Inflammatory macrophage (primary cell): ENCODE data around the gene EXOSC1.
A peak's percentile ranks its signal among the peaks of the same experiment; 100 is the strongest.

Source experiments
- DNase-seq, 2 donors: peaks; one replicate each; pipeline ENCODE4 v3.0.0-alpha.2; 2020 to 2022

The EXOSC1 gene

DNA sequence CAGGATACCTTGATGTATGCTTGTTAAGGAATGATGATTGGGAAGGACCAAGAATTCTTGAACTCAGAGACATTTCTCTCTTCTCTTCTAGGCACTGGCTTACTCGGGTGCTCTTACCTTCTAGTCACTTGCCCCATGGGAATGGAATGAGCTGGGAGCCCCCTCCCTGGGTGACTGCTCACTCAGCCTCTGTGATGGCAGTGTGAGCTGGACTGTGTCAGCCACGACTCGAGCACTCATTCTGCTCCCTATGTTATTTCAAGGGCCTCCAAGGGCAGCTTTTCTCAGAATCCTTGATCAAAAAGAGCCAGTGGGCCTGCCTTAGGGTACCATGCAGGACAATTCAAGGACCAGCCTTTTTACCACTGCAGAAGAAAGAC lies 10.9 kb upstream of the EXOSC1 start:
- DNase-seq: no peak

DNA sequence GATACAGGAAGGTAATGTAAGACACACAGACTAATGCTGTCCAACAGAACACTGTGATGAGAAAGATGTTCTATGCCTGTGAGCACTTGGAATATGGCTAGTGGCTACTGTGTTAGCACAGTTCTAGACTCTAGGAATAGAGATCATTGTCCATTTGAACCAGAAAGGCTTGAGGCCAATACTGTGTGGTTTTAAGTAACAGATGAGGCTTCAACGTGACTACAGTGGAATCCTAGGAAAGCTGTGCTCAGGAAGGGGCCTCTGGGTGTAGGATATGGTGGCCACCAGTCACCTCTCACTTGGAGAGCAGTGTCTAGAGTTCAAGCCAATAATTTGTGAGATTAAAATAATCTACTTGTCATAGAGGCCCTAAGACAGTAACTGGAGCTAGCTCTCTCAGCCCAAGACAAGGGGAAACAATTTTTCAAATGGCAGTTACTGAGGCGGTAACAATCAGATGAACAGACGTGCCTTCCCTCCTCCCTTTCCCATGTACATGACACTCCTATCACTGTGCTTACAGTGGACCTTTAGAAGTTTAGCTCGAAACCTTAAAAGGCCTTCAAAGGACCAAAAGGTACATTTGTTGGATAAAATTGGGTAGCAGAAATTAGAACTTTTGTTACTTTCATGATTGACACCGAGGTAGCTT lies 10.4 kb upstream of the EXOSC1 start:
- DNase-seq: no peak

DNA sequence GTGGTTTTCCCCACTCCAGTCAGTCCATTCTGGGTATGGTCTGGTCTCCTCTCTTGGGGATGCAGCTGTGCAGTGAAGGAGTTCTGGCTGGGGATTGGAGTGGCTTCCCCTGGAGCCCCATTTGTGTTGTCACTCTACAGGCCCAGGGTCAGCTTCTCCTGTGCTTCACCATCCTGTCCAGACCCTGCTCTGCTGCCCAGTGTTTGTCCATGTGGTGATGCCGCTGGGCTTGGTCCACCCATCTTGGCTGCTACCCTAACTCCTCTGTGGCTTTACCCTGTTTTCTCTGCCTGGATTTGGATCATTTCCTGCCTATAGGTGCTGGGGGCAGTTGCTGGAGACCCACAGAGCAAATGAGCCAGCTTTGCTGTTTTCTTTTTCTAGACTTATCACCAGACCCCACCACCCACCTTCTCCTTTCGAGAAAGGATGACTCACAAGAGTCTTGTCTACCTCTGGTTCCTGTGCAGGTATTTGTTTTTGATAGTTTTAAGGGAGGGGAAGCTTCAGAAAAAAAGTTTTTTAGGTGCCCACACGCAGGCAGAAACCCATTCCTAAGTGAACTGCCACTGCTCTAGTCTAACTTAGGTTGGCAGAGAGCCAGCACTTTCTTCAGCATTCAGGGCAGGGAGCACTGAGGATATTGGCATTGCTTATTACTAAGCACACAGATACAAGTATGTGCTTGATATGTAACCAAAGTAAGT lies 8.7 kb upstream of the EXOSC1 start:
- DNase-seq: no peak

DNA sequence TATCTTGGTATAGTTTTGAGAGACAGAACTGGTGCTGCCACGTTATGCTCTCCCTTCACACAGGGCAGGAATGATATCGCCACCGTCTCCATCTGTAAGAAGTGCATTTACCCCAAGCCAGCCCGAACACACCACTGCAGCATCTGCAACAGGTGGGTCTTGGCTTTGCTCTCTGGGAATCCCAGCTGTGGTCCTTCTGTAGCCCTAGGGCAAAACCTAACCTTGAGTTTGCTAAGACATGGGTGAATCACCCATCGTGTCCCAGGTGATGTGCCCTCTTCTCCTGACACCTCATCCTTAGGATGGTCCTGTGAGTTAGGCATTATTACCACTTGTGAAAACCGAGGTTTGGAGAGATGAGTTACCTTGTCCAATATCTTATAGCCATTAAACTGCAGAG lies 6.5 kb upstream of the EXOSC1 start:
- no peak for DNase-seq

DNA sequence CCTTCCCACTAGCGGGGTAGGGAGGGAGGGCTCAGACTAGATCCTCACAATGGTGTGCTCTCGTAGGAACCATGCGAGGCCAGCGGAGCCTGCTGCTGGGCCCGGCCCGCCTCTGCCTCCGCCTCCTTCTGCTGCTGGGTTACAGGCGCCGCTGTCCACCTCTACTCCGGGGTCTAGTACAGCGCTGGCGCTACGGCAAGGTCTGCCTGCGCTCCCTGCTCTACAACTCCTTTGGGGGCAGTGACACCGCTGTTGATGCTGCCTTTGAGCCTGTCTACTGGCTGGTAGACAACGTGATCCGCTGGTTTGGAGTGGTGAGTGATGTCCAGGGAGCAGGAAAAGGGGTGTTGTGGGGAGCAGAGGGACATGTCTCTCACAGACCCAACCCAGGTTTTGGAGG lies 5.8 kb upstream of the EXOSC1 start:
- DNase-seq: no peak

DNA sequence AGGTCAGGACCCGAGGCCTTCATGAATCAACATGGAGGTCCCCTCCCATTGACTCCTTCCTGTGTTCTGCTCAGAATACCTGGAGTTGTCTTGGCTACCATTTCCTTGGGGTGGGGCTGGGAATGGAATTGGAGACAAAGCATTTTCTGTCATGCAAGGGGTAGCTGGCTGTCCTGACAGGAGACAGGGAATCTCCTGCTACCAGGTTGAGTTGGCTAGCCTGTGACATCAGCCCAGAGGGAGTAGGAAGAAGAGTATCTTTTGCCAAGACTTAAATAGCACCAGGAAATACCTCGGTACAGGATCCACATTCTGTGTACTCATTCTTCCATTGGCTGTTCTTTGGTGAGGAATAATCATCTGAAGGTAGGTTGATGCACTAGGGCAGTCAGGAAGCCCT lies 5.0 kb upstream of the EXOSC1 start:
- DNase-seq: no peak

DNA sequence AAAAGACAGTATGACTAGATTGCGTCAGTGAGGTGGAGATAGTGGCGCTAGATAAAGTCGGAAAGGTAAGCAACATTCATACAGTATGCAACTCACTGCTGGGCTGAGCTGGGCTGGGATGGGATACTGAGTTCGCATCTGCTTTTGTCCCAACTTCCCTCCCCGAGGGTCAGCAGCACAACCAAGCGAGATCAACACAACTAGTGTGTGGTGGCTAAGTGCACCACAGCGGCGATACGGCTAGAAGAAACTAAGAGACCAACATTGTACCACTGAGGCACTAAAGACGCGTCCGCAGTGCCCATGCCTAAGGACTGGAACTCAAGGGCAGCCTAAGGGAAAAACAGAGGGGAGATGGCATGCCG lies 467 bp downstream of the EXOSC1 start:
- no peak for DNase-seq

DNA sequence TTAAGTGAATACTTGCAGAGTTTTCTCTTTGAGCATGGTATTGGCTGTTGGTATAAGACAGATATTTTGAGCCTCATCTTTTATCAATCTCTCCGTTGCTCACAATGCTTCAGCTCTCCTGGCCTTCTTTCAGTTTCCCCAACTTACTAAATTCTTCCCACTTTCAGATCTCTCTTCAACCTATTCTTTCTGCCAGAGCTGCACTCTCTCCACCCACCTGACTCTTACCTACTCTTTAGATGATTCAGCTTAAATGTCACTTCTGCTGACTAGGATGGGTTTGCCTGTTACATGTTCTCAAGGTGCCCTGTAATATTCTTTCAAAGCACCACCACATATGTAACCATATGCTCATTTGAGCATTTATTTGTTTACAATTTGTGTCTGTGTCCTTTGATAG lies 1.6 kb downstream of the EXOSC1 start:
- no peak for DNase-seq

DNA sequence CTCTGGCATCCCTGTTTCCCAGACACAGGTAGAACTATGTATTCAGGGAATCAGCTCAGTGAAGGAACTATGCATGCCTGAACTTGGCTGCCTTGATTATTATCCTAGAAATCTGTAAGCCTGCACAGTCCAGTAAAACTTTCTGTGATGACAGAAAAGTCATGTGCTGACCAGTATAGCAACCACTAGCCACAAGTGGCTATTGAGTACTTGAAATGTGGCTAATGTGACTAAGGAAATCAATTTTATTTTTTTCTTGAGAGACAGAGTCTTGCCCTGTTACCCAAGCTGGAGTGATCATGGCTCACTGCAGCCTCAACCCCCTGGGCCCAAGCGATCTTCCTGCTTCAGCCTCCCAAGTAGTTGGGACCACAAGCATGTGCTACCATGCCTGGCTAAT lies 3.5 kb downstream of the EXOSC1 start:
- DNase-seq: no peak

DNA sequence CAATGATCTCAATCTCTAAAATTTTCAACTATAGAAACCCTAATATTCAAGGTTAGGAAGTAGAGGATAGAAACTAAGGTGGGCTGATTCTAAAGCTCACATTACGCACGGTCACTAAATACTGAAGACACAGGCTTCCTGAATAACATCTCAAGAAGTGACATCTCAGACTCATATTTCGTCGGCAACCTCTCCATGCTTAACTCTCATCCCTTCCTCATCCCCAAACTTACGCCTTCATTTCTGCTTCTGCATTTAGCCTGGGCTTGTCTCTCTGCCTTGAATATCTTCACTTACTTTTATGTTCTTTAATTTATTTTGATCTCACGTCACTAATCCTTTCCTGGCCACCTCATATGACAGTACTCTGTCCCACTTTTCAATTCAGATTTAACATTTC lies 10.6 kb downstream of the EXOSC1 start:
- no peak for DNase-seq

DNA sequence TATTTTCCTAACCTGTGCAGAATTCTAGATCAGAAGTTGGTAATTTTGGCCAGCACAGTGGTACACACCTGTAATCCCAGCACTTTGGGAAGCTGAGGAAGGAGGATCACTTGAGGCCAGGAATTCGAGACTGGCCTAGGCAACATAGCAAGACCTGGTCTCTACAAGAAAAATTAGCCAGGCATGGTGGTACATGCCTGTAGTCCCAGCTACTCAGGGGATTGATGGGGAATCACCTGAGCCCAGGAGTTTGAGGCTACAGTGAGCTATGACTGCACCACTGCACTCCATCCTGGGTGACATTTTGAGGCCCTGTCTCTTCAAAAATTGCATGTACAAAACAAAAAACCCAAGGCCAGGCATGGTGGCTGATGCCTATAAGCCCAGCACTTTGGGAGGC lies 11.2 kb downstream of the EXOSC1 start:
- no peak for DNase-seq

DNA sequence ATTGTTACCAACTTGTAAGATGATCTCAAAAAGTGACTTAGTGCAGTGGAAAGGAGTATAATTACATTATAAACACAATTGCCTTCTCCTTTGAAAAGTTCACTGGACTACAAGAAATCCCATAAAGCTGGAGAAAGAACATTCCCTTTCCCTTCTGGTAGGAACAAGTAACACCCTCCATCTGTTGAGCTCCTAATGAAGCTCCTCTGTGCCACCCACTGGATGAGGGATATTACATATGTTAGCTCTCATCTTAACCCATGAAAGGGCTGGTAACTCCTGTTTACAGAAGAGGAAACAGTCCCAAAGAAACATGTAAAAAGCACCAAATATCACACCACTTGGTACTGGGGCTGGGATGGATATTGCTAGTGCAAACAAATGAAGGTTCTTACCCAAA lies 11.8 kb downstream of the EXOSC1 start:
- DNase-seq: no peak

DNA sequence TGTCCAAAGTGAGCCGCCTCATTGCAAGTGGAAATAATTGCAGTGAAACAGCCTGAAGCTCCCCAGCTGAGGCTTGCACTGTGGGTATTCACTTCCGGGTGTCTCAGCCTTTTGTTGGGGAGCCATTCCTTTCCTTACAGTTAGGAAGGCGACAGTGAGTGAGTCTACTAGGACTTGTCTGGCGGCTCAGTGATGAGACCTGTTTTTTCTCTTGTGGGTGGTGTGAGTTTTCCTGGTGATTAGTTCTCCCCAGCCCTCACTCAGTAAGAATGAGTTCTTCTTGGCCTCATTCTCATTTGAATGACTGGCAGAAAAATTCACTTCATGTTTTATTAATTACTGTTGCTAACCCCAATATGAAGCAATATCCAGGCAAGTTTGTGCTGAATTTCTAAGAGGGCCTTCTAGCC lies 17.2 kb downstream of the EXOSC1 start:
- peak; percentile 35 to 47 for DNase-seq

DNA sequence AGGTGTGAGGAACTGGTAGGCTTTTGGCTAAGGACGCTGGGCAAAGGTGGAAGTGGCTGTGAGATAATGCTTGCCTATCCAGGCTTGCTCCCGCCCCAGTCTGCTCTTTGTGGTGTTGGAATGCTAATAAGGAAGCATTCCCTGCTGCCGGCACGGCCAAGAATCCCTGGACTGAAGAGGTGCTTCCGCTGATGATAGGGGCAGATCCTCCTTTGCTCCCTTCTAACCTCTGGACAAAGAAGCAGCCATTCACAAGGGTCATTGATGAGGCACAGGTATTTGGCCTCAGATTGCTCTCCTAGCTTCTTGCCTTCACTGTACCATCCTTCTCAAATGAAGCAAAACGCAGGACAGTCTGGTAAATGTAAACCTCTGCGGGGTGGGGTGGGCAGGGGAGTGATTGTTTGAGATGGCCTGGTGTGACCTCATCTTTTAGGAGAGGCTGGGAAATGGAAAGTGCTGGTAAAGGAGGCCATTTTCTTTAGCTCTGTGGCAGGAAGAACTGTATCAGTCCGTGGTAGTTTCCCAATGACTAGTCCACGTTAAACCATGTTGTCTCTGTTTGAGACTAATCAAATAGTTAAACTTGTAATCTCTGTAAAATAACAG lies 18.1 kb downstream of the EXOSC1 start:
- DNase-seq: peak in 1 of 2 donors; percentile 16

DNA sequence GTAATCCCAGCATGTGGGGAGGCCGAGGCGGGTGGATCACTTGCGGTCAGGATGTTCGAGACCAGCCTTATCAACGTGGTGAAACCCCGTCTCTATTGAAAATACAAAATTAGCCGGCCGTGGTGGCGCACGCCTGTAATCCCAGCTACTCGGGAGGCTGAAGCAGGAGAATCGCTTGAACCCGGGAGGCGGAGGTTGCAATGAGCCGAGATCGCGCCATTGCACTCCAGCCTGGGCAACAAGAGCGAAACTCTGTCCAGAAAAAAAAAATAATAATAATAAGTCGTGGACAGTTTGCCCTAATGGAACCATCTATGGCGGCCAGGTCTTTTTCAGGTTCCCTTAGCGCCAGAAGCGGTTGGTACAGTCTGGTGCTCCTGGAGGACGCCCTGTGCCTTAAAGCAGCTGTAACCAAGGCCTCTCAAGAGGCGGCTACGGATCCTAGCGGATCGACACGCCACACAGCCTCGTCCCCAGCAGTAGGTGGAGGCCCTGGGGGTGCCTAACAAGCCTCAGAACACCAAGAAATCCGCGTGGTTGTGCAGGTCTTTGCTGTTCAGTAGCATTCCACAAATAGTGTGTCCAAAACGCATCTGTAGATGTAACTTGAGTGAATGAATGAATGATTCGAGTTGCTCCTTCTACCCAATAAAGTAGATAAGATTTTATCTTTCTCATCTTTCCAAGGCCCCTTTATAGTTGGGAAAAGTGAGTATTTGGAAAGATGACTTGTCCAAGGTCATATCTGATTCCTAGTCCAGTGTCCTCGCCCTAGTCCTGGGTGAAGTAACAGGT lies 18.8 kb downstream of the EXOSC1 start:
- no peak for DNase-seq

DNA sequence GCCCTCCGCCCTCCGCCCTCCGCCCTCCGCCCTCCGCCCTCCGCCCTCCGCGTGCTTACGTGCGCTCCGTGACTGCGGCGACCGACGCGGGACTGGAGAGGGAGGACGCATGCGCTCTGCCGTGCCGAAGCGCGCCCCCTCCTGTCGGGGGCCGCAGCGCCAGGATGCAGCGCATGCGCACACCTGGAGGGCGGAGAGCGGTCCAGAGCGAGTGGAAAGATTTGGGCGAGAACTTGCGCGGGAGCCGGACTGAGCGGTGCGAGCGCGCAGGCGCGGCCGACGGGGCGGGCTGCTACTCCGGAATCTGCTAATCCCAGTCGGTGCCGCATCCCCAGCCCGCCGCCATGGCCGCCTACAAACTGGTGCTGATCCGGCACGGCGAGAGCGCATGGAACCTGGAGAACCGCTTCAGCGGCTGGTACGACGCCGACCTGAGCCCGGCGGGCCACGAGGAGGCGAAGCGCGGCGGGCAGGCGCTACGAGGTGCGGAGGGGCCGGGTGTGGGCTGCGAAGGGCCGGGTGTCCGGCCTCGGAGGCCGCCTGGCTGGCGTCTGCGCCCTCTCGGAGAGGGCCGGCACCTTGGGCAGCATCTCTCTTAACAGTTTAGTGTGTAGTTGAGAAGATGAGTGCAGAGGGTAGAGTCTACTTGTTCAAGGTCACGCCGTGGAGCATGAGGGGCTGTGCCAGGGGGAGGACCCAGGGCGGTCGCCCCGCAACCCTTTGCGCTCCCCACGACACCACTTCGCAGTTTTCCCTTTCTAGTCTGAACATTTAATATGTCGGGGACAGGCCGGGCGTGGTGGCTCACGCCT lies 19.6 kb downstream of the EXOSC1 start, which contains the start of gene PGAM1:
PGAM1 (plus strand) TSS at position 228 of the 812 bp plus-strand sequence; CDS start at position 345, 117 bp downstream.
- peak; percentile 97 for DNase-seq

DNA sequence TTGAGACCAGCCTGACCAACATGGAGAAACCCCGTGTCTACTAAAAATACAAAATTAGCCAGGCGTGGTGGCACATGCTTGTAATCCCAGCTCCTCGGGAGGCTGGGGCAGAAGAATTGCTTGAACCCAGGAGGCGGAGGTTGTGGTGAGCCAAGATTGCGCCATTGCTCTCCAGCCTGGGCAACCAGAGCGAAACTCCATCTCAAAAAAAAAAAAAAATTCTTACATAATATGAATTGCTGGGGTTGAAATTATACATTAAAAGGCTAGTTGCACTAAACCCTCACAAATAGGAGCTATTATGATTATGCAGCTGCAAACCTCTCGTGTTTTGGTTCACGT lies 22.1 kb downstream of the EXOSC1 start:
- peak; percentile 74 to 78 for DNase-seq

DNA sequence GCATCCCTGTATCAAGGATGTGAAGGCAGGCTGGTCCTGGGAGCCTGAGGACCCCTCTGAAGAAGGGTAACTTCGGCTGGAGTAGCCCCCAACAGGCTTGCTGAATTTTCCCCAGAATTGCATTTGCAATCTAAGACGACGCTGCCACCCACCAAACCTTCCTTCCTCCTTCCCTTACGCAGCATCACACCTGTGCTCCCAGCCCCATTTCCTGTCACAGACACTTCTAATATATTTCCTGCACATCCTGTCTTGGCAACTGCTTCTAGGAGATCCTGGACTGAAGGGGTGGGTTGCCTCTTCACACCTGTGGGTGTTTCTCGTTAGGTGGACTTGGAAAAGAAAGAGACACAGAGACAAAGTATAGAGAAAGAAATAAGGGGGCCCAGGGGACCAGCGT lies 29.2 kb downstream of the EXOSC1 start:
- DNase-seq: no peak

DNA sequence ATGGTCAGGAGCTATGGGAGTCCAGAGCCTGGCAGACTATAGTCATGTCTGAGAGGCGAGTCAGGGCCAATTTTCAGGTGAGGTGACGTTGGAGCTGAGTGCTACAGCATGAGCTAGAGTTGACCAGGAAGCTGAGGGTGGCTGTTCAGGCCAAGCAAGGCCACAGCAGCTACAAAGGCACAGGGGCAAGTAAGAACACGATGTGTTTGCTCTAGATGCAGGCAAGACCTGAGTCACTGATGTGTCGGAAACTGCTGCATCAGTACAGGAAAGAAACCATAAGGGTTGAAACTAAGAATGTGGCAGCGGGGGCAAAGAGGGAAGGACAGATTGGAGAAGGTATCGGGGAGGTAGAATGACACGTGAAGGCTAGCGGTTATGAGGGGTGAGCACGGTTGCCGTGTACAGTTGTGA lies 32.9 kb downstream of the EXOSC1 start:
- DNase-seq: no peak

DNA sequence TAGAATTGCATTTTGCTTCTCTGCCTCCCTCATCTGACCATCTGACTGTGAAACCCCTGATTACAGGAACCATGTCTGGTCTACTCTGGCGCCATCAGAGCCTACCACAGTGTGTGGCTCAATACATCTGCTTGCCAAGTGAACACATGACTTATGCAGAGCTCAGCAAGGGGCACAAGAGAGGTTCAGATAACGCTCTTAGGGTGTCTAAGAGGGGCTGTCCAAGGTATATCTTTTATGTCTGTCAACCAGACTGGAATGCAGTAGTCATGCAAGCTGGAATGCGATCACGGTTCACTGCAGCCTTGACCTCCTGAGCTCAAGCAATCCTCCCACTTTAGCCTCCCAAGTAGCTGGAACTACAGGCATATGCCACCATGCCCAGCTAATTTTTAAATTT lies 34.4 kb downstream of the EXOSC1 start:
- DNase-seq: peak; percentile 83 to 85

DNA sequence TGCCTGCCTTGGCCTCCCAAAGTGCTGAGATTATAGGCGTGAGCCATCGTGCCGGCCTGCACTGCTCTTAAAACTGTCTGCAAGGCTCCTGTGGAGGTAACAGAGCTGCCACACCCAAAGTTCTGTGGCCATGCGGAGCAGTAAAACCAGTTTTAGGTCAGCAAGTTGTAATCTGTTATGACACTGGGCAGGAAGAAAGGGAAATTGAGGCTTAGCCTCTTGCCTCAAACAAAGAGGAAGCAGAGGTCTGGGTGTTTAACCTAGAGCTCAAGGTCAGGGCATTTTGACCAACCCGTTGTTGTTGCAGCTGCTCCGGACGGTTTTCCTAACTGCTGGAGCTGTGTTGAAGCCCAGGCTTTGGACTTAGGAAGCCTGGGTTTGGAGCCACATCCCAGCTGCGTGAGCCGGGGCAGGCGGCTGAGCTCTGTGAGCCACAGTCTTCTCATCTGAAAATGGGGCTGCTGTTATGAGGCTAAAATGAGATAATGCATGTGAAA lies 37.3 kb downstream of the EXOSC1 start:
- peak; percentile 85 for DNase-seq

DNA sequence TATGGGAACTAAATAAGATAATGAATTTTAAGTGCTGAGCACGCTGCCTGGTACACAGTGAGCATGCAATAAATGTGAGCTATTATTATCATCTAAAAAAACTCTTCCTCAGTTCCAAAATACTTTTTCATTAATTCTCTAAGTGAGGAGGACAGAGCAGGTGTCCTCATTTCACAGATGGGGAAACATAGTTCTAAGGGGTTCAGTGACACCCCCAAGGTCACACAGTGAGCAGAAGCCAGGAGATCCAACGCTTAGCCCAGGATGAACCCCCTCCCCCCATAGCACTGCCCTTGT lies 37.9 kb downstream of the EXOSC1 start:
- no peak for DNase-seq
